Measurements from ENCODE around the gene UBE2J2. TPM values are rescaled to one million over a fixed set of nuclear protein-coding genes. Genes with fewer than 3 reads are reported as not detected.

Gene UBE2J2
- total and polyA plus RNA-seq, 2 donors = 34.7 to 67.1 TPM

GRCh38 chr1:1275836-1276235, 2.2 kb upstream of the UBE2J2 start:
- WGBS = 95% methylated on average over 9 of the region's 9 CpGs
- no peaks in the 10 kb centered on the region for H3K27me3 ChIP-seq (ENCODE audit: control insufficient read depth in 2 of 2, insufficient read depth in 1 of 2, low read length in 1 of 2)
- H3K4me3 ChIP-seq (ENCODE audit: low read length in 2 of 2) = no peak overlapping the region
- H3K9me3 ChIP-seq (ENCODE audit: control insufficient read depth in 2 of 2, insufficient read depth in 1 of 2, low read length in 1 of 2) = no peaks in the 10 kb centered on the region
- no peak overlapping the region for H3K27ac ChIP-seq (ENCODE audit: low read depth in 1 of 2, low read length in 1 of 2)
- H3K4me1 ChIP-seq (ENCODE audit: control insufficient read depth in 2 of 2, insufficient read depth in 2 of 2, low read length in 2 of 2) = peaks cover 20 to 35% of the 10 kb centered on the region in 2 donors
- peaks cover 4 to 7% of the 10 kb centered on the region in 2 donors for H3K36me3 ChIP-seq (ENCODE audit: control insufficient read depth in 2 of 2, insufficient read depth in 2 of 2, low read length in 1 of 2)
- DNase-seq (ENCODE audit: low read depth in 6 of 9, low spot score in 9 of 9) = no peak

GRCh38 chr1:1274931-1275431, 1.3 kb upstream of the UBE2J2 start:
- Histone ChIP-seq H3K27me3 (ENCODE audit: control insufficient read depth in 2 of 2, insufficient read depth in 1 of 2, low read length in 1 of 2) (no peaks in the 10 kb centered on the region), H3K4me3 (ENCODE audit: low read length in 2 of 2) (no peak overlapping the region), H3K27ac (ENCODE audit: low read depth in 1 of 2, low read length in 1 of 2) (peak overlapping the region in 1 of 2 donors; percentile 23), H3K4me1 (ENCODE audit: control insufficient read depth in 2 of 2, insufficient read depth in 2 of 2, low read length in 2 of 2) (peaks cover 23 to 39% of the 10 kb centered on the region in 2 donors), H3K36me3 (ENCODE audit: control insufficient read depth in 2 of 2, insufficient read depth in 2 of 2, low read length in 1 of 2) (peaks cover 4 to 11% of the 10 kb centered on the region in 2 donors), H3K9me3 (ENCODE audit: control insufficient read depth in 2 of 2, insufficient read depth in 1 of 2, low read length in 1 of 2) (no peaks in the 10 kb centered on the region)
- peak in 4 of 9 donors; percentile 35 to 63 (median 50) for DNase-seq (ENCODE audit: low read depth in 6 of 9, low spot score in 9 of 9)
- WGBS = 87% methylated on average over 15 of the region's 15 CpGs

DNA sequence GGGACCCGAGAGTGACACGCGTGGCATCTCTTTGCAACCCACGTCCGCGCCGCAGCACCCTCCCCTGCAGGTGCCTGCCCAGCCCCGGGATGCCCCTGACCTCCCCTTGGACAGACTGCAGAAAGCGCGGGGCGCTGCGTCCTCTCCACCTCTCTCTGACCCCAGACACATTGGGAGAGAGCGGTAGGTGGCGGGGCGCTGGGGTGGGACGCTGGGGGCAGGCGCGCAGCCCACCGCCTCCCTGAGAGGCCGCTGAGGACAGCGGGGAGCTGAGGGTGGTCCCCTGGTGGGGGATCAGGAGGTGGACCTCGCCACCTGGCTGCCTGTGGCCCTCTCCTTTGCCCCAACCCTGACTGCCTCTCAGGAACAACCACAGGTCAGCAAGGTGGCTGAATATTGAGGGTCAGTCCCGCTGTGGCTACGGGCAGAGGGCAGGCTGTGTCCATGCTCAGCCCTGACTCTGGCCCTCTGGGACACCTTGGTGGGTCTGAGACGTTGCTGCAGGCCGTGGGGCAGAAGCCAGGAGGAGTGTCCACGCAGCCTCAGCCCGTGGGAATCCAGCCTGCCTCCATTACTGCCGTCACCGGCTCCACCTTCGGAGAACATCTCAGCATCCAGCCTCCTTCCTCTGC, 761 bp upstream of the UBE2J2 start:
- H3K36me3 ChIP-seq (ENCODE audit: control insufficient read depth in 2 of 2, insufficient read depth in 2 of 2, low read length in 1 of 2) = peaks cover 4 to 15% of the 10 kb centered on the region in 2 donors
- H3K9me3 ChIP-seq (ENCODE audit: control insufficient read depth in 2 of 2, insufficient read depth in 1 of 2, low read length in 1 of 2) = no peaks in the 10 kb centered on the region
- WGBS = 40% methylated on average over 31 of the region's 31 CpGs
- H3K27ac ChIP-seq (ENCODE audit: low read depth in 1 of 2, low read length in 1 of 2) = peak overlapping the region; percentile 26 to 76
- peak overlapping the region; percentile 63 to 95 for H3K4me3 ChIP-seq (ENCODE audit: low read length in 2 of 2)
- H3K27me3 ChIP-seq (ENCODE audit: control insufficient read depth in 2 of 2, insufficient read depth in 1 of 2, low read length in 1 of 2) = no peaks in the 10 kb centered on the region
- DNase-seq (ENCODE audit: low read depth in 6 of 9, low spot score in 9 of 9) = no peak
- H3K4me1 ChIP-seq (ENCODE audit: control insufficient read depth in 2 of 2, insufficient read depth in 2 of 2, low read length in 2 of 2) = peaks cover 23 to 39% of the 10 kb centered on the region in 2 donors

- no peak for DNase-seq (ENCODE audit: low read depth in 6 of 9, low spot score in 9 of 9)
- H3K36me3 ChIP-seq (ENCODE audit: control insufficient read depth in 2 of 2, insufficient read depth in 2 of 2, low read length in 1 of 2) = peaks cover 11 to 18% of the 10 kb centered on the region in 2 donors
- peak overlapping the region; percentile 76 to 95 for H3K4me3 ChIP-seq (ENCODE audit: low read length in 2 of 2)
- H3K27me3 ChIP-seq (ENCODE audit: control insufficient read depth in 2 of 2, insufficient read depth in 1 of 2, low read length in 1 of 2) = no peaks in the 10 kb centered on the region
- no peaks in the 10 kb centered on the region for H3K9me3 ChIP-seq (ENCODE audit: control insufficient read depth in 2 of 2, insufficient read depth in 1 of 2, low read length in 1 of 2)
- under 1% methylated on average over 31 of the region's 31 CpGs for WGBS
- H3K27ac ChIP-seq (ENCODE audit: low read depth in 1 of 2, low read length in 1 of 2) = peak overlapping the region in 1 of 2 donors; percentile 79
- H3K4me1 ChIP-seq (ENCODE audit: control insufficient read depth in 2 of 2, insufficient read depth in 2 of 2, low read length in 2 of 2) = peaks cover 23 to 39% of the 10 kb centered on the region in 2 donors
Measured at GRCh38 chr1:1273209-1273511, 494 bp downstream of the UBE2J2 start.

GRCh38 chr1:1272341-1273208, 1.1 kb downstream of the UBE2J2 start:
- H3K4me1 ChIP-seq (ENCODE audit: control insufficient read depth in 2 of 2, insufficient read depth in 2 of 2, low read length in 2 of 2) = peaks cover 23 to 39% of the 10 kb centered on the region in 2 donors
- H3K4me3 ChIP-seq (ENCODE audit: low read length in 2 of 2) = peak overlapping the region; percentile 76 to 95
- no peaks in the 10 kb centered on the region for H3K9me3 ChIP-seq (ENCODE audit: control insufficient read depth in 2 of 2, insufficient read depth in 1 of 2, low read length in 1 of 2)
- DNase-seq (ENCODE audit: low read depth in 6 of 9, low spot score in 9 of 9) = peak in 1 of 9 donors; percentile 41
- 53% methylated on average over 43 of the region's 43 CpGs for WGBS
- no peak overlapping the region for H3K27ac ChIP-seq (ENCODE audit: low read depth in 1 of 2, low read length in 1 of 2)
- peaks cover 17 to 23% of the 10 kb centered on the region in 2 donors for H3K36me3 ChIP-seq (ENCODE audit: control insufficient read depth in 2 of 2, insufficient read depth in 2 of 2, low read length in 1 of 2)
- H3K27me3 ChIP-seq (ENCODE audit: control insufficient read depth in 2 of 2, insufficient read depth in 1 of 2, low read length in 1 of 2) = no peaks in the 10 kb centered on the region

DNA sequence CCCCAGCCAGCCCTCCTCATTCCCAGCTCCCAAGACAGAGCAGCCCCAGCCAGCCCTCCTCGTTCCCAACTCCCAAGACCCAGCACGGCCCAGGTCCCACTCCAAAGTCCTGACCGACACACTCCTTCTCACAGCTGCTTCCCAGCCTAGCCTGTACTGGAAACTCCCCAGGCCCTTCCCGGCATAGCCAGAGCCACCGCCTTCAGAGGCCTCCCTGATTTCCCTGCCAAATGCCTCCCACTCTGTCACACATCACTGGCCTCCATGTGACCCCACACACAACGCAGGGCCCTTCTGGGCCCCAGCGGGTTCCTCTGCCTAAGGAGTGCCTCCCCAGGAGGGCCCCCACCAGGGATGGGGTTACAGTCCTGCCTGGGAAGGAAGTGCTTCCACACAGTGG, 2.8 kb downstream of the UBE2J2 start:
- peaks cover 23 to 39% of the 10 kb centered on the region in 2 donors for H3K4me1 ChIP-seq (ENCODE audit: control insufficient read depth in 2 of 2, insufficient read depth in 2 of 2, low read length in 2 of 2)
- no peak overlapping the region for H3K27ac ChIP-seq (ENCODE audit: low read depth in 1 of 2, low read length in 1 of 2)
- peaks cover 27 to 32% of the 10 kb centered on the region in 2 donors for H3K36me3 ChIP-seq (ENCODE audit: control insufficient read depth in 2 of 2, insufficient read depth in 2 of 2, low read length in 1 of 2)
- H3K27me3 ChIP-seq (ENCODE audit: control insufficient read depth in 2 of 2, insufficient read depth in 1 of 2, low read length in 1 of 2) = no peaks in the 10 kb centered on the region
- 94% methylated on average over 7 of the region's 7 CpGs for WGBS
- DNase-seq (ENCODE audit: low read depth in 6 of 9, low spot score in 9 of 9) = no peak
- no peak overlapping the region for H3K4me3 ChIP-seq (ENCODE audit: low read length in 2 of 2)
- H3K9me3 ChIP-seq (ENCODE audit: control insufficient read depth in 2 of 2, insufficient read depth in 1 of 2, low read length in 1 of 2) = no peaks in the 10 kb centered on the region

DNA sequence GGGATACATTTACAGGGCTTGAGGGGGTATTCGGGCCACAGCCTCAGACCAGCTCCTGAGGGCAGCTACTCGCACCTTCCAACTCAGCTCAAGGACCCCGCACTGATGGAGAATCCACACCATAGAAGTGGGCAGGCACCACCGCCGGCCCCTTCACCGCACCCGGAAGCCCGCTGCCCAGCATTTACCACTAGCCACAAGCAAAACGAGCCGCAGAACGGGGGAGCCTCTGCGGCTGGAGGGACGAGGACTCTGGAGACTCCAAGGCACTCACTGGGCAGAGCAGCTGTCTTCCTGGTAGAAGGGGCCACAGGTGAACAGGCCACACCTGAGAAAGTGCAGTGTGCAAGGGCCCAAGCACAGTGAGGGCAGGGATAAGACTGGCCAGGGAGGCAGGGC, 5.4 kb downstream of the UBE2J2 start:
- Histone ChIP-seq H3K36me3 (ENCODE audit: control insufficient read depth in 2 of 2, insufficient read depth in 2 of 2, low read length in 1 of 2) (peaks cover 39 to 53% of the 10 kb centered on the region in 2 donors), H3K9me3 (ENCODE audit: control insufficient read depth in 2 of 2, insufficient read depth in 1 of 2, low read length in 1 of 2) (no peaks in the 10 kb centered on the region), H3K27ac (ENCODE audit: low read depth in 1 of 2, low read length in 1 of 2) (no peak overlapping the region), H3K27me3 (ENCODE audit: control insufficient read depth in 2 of 2, insufficient read depth in 1 of 2, low read length in 1 of 2) (no peaks in the 10 kb centered on the region), H3K4me3 (ENCODE audit: low read length in 2 of 2) (no peak overlapping the region), H3K4me1 (ENCODE audit: control insufficient read depth in 2 of 2, insufficient read depth in 2 of 2, low read length in 2 of 2) (peaks cover 16 to 23% of the 10 kb centered on the region in 2 donors)
- DNase-seq (ENCODE audit: low read depth in 6 of 9, low spot score in 9 of 9) = no peak
- 98% methylated on average over 13 of the region's 13 CpGs for WGBS

GRCh38 chr1:1267488-1268283, 6.0 kb downstream of the UBE2J2 start:
- Histone ChIP-seq H3K4me3 (ENCODE audit: low read length in 2 of 2) (no peak overlapping the region), H3K36me3 (ENCODE audit: control insufficient read depth in 2 of 2, insufficient read depth in 2 of 2, low read length in 1 of 2) (peaks cover 45 to 59% of the 10 kb centered on the region in 2 donors), H3K27me3 (ENCODE audit: control insufficient read depth in 2 of 2, insufficient read depth in 1 of 2, low read length in 1 of 2) (no peaks in the 10 kb centered on the region), H3K9me3 (ENCODE audit: control insufficient read depth in 2 of 2, insufficient read depth in 1 of 2, low read length in 1 of 2) (no peaks in the 10 kb centered on the region), H3K27ac (ENCODE audit: low read depth in 1 of 2, low read length in 1 of 2) (no peak overlapping the region), H3K4me1 (ENCODE audit: control insufficient read depth in 2 of 2, insufficient read depth in 2 of 2, low read length in 2 of 2) (peaks cover 14 to 20% of the 10 kb centered on the region in 2 donors)
- DNase-seq (ENCODE audit: low read depth in 6 of 9, low spot score in 9 of 9) = no peak
- WGBS = 97% methylated on average over 39 of the region's 39 CpGs
